Activated CD4-positive, alpha-beta T cell treated with anti-CD3 and anti-CD28 coated beads for 24 hours (primary cell): ENCODE measurements around the gene FAM163A.
"Not testable (repeated sequence)": the region's sequence is repeated elsewhere in the genome, so short reads cannot be mapped to it uniquely, and the experiment has no call there.

Experiments used
- DNase-seq, 2 donors: peaks; one replicate each; pipeline ENCODE4 v3.0.0-alpha.2; 2020; ENCODE audit warnings: low read depth in 2 of 2

Gene FAM163A

DNA sequence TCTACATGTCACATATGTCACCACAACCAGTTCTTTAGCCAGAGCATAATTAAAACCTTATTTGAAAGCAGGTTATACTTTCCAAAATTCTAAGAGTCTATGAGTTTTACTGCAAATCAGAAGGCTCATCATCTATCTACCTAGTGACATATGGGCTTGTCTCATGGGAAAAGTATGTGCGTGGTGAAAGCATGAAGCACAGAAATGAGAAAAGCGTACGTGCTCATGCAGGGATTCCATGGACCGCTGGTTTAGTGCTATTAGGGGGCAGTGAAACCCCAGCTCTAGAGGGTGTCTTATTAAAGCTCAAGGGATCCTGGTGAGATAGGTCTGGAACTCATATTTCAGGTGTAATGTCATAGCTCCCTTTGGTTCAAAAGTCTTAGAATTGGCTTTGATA is 50.2 kb downstream of the FAM163A start:
- DNase-seq: no peak

DNA sequence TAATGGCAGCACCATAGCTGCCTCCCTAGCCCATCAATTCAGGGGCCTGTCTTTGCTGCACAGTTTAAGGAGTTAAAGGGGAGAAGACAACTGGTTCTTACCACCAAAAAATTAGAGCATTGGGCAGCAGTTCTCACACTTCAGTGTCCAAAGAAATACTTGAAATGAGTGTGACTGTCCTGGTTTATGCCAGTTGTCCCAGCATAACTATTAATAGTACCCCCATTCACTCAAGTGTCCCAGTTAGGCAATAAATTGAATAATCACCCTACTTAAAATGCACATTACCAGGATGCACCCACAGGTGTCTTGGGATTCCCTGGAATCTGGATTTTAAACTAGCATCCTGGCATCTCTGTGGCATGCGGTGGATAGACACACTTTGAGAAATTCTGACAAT is 51.1 kb downstream of the FAM163A start:
- no peak for DNase-seq

DNA sequence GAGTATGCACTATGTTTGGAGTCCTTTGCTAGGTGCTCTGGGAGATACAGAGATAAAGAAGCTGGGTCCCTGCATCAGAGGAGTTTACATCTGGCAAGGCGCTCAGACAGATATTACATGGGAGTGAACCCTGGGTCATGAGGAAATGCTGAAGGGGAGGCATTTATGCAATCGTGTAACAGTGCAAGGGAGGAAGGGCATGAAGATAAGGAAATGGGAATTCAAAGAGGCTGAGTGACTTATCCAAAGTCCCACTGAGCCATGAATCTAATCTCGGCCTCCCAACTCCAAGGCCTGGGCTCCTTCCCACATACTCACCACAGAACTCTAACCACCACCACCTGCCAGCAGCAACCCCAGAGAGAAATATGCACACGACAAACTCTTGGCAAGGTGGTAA is 51.6 kb downstream of the FAM163A start:
- DNase-seq: no peak

- DNase-seq: no peak
Measured at GRCh38 chr1:179798213-179798863, 55.2 kb downstream of the FAM163A start.

DNA sequence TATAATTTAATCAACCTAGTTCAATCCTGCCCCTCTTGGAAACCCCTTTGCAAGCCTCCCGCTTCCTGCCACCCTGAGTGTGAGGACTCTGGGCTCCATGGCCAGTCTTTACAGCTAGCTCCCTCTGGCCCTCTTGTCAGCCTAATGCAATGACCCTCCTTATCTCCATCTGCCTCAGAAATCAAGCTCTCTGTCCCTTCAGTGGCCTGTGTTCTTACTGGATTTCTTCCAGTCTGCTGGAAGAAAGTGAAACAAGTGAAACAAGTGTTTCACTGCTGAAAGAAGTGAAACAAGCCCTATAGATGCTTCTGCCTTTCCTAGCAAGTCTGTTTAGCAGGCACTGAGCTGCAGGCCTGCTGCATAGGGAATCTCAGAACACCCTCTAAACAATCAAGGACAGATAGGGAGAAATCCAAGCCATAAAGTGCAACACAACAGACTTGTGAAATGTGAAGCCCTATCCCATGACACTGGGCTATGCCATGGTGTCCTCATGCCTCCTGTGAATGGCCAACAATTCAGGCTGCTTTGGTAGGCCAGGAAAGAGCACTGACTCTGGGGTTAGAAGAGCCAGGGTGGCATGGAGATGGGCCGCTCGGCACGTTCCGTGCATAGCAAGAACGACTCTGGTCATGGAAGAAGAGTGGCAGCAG is 55.9 kb downstream of the FAM163A start:
- DNase-seq: no peak

DNA sequence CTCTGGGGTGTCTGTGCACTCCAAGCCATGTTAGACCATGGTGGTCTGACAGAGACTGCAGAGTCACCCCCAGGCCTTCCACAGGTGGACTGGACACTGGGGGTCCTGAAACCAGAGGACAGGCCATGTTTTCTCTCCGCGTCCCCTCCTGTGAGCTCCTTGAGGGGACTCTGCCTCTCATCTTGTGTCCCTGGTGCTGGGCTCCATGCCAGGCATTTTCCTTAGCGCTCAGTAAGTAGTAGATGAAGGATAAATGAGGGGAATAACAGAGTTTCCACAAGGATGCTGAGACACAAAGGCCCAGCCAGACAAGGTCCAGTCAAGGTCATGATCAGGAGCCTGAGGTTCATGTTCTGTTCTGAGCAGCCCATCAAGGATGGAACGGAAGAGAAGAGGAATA is 57.4 kb downstream of the FAM163A start:
- no peak for DNase-seq

DNA sequence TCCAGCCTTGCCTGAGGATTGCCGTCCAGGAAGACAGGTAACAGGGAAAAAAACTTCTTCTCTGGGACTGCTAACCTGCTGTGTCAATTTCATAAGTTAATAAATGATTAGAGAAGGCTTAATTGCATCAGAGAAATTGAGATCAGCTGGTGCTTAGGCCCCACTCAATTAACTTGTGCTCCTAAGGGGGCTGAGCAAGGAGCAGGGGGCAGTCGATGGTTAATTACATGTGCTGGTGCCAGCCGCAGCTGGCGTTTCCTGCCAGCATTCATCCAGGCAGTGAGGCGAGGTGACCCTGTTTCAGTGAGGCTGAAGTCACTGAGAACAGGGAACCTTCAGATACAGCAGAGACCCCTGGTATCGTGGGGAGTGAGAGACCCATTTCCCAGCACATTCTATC is 60.0 kb downstream of the FAM163A start:
- DNase-seq: no peak

DNA sequence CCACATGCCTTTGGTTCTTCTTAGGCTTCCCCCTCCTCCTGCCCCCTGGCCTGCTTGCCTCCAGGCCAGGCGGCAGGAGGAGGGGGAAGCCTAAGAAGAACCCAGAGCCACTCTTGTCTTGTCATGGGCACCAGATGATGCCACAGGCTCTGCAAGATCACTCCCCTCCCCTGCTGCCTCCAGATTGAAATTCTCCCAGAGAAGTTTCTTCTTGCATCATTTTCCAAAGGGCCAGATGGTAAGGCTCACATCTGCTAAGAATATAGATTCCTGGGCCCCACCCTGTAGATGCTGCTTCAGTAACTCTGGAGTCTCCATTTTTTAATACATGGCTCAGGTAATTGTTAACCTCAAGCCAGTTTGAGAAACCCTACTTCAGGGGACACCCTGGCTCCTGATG is 60.8 kb downstream of the FAM163A start:
- DNase-seq: no peak

GRCh38 chr1:179804417-179804816 is 61.3 kb downstream of the FAM163A start:
- not testable (repeated sequence) for DNase-seq

GRCh38 chr1:179805291-179806195 is 62.5 kb downstream of the FAM163A start:
- no peak for DNase-seq

GRCh38 chr1:179806333-179806732 is 63.2 kb downstream of the FAM163A start:
- no peak for DNase-seq

DNA sequence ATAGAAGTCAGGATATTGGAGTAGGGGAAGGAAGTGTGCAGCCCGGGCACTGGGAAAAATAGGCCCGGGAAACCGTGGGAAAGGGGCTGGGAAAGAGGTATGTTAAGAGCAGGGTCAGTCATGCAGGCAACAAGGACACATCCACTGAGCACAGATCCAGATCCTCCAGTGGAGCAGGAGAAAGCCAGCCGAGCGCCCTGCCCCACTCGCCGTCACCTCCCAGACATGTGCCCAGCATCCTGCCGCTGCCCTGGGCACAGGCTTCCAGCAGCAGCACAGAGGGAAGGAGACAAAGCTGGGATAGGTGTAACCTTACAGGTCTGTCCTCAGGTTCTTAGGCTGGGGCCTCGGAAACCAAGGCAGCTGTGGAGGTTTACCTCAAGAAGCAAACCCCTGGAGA is 64.2 kb downstream of the FAM163A start:
- DNase-seq: no peak

DNA sequence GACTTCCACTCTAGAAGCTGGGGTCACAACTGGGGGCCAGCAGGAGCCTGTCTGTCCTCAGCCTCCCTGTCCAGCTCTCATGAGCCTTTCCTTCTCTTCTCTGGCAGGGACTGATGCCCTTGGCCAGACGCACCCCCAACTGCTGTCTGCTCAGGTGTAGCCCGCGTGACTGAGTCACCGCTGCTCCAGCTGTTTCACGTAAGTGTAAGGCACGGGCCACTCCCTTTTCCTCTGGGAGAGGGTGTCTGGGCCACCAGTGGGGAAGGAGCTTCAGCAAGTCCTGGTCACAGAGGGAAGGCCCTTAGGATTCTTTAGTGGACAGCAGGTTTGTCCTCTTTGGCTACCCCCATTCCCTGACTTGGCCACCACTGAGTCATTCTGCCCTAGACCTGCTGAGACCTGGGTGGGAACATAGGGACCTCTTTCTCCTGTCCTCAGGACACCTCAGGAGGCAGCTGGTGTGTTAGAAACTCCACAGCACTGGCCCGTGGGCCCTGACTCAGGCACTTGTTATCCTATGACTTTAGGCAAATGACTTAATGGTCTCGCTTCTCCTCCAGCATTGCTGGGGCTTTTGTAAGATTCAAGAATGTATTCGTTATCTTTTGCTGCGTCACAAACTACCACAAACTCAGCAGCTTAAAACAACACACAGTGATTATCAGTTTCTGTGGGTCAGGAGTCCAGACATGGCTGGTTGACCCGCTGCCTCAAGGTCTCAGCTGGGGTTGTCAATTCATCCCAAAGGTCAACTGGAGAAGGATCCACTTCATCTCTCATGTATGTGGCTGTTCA is 64.8 kb downstream of the FAM163A start:
- no peak for DNase-seq

- DNase-seq: no peak
Measured at GRCh38 chr1:179808503-179808902, 65.4 kb downstream of the FAM163A start.

DNA sequence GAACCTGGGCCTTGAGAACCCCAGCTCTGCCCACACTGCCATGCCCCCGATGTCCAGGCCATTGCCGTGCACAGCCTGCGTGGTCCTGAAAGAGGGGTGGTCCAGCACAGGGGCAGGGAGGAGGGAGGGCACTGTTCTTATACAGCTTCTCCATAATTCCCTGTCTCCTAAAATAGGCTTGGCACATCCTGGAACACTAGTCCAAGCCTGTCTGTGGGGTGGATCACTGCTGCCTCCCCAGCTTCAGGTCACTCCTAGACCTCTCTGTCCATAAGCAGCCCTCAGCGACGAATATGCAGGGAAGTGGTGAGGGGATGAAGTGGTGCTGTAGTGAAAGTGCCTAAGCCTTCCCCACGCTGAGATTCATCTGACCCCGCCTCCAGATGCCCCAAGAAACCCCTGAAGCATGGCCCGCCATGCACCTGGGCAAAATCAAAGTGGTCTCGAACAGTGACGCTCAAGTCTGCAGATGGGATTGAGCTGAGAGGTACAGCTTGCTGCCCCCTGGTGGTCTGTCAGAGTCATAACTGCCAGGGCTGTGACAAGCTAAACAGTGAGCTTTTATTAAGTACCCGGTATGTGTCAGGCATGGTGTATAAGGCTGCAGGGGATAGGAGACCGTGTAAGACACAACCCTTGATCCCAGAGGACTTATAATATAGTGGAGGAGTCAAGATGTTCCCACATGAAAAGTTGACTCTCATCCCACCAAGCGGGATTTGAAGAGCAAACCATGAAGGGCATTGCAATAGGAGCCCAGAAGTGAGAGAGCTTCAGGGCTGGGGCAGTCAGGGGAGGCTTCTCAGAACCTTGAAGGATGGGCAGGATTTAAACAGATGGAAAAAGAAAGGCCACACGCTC is 66.6 kb downstream of the FAM163A start:
- DNase-seq: peak; percentile 43 to 49

DNA sequence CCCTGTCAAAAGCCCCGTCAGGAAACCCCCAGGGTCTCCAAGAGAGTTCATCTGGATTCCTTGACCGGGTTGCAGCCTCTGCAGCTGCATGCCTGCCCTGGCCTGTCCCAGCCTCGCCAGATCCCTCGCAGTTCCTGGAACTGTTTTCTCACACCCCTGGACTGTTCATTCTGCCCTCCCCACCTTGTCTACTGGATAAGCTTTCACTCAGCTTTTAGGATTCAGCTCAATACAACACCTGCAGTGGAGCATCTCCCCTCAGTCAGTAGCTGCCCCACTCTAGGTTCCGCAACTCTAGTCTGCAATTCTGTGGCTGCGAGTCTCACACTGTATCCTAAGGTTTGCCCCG is 67.2 kb downstream of the FAM163A start:
- no peak for DNase-seq

DNA sequence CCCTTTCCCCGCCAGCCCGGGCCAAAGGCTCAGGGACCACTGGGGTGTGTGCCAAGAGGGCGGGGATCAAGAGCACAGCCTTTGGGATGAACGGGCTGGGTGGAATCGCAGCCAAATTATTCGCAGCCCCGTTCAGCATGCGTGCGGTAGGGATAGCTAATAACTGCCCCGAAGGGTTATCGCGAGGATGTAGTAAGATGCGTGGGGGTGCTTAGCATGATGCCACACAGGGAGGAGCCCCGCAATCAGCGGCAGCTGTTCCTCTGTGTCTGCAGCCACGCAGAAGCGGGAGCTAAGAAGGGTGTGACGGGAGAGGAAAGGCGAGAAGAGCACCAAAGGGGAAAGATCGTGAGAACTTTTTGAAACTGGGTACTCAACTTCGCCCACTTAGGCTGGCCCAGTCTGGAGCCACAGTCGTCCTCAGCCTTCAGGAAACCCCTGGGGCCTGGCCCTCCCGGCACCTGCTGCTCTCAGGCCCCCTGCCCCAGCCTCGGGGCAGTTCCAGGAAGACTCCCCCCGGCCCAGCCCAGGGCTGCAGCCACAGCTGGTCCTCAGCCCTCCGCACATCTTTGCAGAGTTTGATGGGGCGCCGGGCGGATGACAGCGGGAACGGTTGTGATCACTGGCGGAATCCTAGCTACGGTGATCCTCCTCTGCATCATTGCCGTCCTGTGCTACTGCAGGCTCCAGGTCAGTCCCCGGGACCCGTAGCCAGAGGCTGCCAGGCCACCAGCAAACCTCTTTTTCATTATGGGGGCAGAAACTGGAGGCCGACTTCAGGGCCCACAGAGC is 69.6 kb downstream of the FAM163A start:
- no peak for DNase-seq

DNA sequence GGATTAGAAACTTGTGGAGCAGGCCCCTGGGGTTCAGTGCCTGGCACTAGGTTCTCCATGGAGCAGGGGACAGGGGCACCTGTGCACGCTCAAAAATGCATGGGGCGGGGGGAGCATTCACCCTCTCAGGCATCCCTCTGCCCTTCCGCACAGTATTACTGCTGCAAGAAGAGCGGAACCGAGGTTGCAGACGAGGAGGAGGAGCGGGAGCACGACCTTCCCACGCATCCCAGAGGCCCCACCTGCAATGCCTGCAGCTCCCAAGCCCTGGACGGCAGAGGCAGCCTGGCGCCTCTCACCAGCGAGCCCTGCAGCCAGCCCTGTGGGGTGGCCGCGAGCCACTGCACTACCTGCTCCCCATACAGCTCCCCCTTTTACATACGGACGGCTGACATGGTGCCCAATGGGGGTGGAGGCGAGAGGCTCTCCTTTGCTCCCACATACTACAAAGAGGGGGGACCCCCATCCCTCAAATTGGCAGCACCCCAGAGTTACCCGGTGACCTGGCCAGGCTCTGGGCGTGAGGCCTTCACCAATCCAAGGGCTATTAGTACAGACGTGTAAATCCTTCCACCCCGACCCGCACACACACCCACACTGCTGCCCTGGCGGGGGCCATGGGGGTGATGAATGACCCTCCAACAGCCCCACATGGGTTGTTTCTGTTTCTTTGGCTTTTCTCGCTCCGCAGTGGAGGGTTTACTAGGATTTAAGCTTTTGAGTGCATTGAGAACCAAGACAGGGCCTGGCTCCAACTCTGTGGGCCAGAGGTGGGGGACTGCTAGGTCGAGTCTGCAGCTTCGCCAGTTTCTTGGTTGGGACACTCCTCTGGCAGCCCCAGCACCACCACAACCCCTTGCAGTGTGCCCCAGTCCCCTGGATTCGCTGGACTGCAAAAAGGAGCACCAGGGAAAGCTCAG is 70.8 kb downstream of the FAM163A start:
- no peak for DNase-seq

DNA sequence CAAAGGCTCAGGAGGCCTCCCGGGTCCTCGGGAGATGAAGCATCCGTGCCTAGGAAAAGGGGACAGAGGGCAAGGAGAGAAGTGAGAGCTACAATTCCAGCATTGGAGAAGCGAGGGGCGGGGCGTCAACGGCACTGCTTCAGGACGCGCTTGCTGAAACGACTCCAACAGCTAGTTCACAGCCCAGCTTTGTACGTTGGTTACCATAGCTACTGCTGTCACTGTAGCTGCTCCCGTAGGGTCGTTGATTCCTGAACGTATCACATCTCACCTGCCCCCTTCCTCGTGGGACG is 71.4 kb downstream of the FAM163A start:
- peak in 1 of 2 donors; percentile 14 for DNase-seq
